Neural crest cell (in vitro differentiated cells): ENCODE results near the gene FCHO2. TPM values are rescaled to one million over a fixed set of nuclear protein-coding genes. Genes with fewer than 3 reads are reported as not detected.

Source experiments
- DNase-seq: peaks from one replicate; pipeline ENCODE4 v3.0.0; 2021; ENCODE audit warnings: low read depth, mixed read lengths, low spot score
- H3K27ac Mint-ChIP-seq: one replicate; pipeline ENCODE4 v1.8.0; 2021; ENCODE audit warnings: mild to moderate bottlenecking, mixed read lengths; ENCODE audit not compliant: unreplicated experiment
- H3K27me3 Mint-ChIP-seq: 2 replicates; pipeline ENCODE4 v1.8.0; 2021; ENCODE audit warnings: low read depth, mild to moderate bottlenecking, mixed read lengths
- H3K36me3 Mint-ChIP-seq: 2 replicates; pipeline ENCODE4 v1.8.0; 2021; ENCODE audit warnings: low read depth, mild to moderate bottlenecking, mixed read lengths
- H3K4me1 Mint-ChIP-seq: 2 replicates; pipeline ENCODE4 v1.8.0; 2021; ENCODE audit warnings: mixed read lengths
- H3K4me3 Mint-ChIP-seq: one replicate; pipeline ENCODE4 v1.8.0; 2021; ENCODE audit warnings: mild to moderate bottlenecking, mixed read lengths
- H3K9me3 Mint-ChIP-seq: 2 replicates; pipeline ENCODE4 v1.8.0; 2021; ENCODE audit warnings: mixed read lengths
- CTCF ChIP-seq: fragments of 200-600 bp; sonication (generic); conservative IDR thresholded peaks from 2 replicates; pipeline ENCODE4 v1.5.0; 2021; ENCODE audit warnings: antibody characterized with exemption, mild to moderate bottlenecking
- total RNA-seq: library from RNA; stranded (reverse); gene quantifications from 2 replicates; pipeline ENCODE4 v1.2.1, GENCODE V29; 2021

The FCHO2 gene
- total RNA-seq, 1 donor from 2014 or later, result 11.1 TPM

- Mint-ChIP-seq H3K4me3 (no peak overlapping the region), H3K27me3 (no peaks in the 10 kb centered on the region), H3K36me3 (no peaks in the 10 kb centered on the region), H3K9me3 (no peaks in the 10 kb centered on the region), H3K27ac (no peak overlapping the region), H3K4me1 (no peaks in the 10 kb centered on the region)
- TF ChIP-seq CTCF, result no peak
- no peak for DNase-seq
Measured at GRCh38 chr5:73037545-73037944, 81.7 kb downstream of the FCHO2 start.

- Mint-ChIP-seq H3K4me1 (no peaks in the 10 kb centered on the region), H3K4me3 (no peak overlapping the region), H3K9me3 (no peaks in the 10 kb centered on the region), H3K27ac (no peak overlapping the region), H3K36me3 (no peaks in the 10 kb centered on the region), H3K27me3 (no peaks in the 10 kb centered on the region)
- no peak for DNase-seq
- no peak for TF ChIP-seq CTCF
Measured at GRCh38 chr5:73039082-73039481, 83.2 kb downstream of the FCHO2 start.

- no peaks in the 10 kb centered on the region for H3K27me3 Mint-ChIP-seq
- H3K27ac Mint-ChIP-seq, result no peak overlapping the region
- H3K4me1 Mint-ChIP-seq, result no peaks in the 10 kb centered on the region
- no peak for DNase-seq
- no peak overlapping the region for H3K4me3 Mint-ChIP-seq
- no peaks in the 10 kb centered on the region for H3K9me3 Mint-ChIP-seq
- peaks cover 5% of the 10 kb centered on the region for H3K36me3 Mint-ChIP-seq
- no peak for TF ChIP-seq CTCF
Measured at GRCh38 chr5:73042993-73043392, 87.2 kb downstream of the FCHO2 start.

- Mint-ChIP-seq H3K9me3 (no peaks in the 10 kb centered on the region), H3K4me3 (no peak overlapping the region), H3K27ac (no peak overlapping the region), H3K36me3 (peaks cover 5% of the 10 kb centered on the region), H3K27me3 (no peaks in the 10 kb centered on the region), H3K4me1 (no peaks in the 10 kb centered on the region)
- TF ChIP-seq CTCF, result no peak
- DNase-seq, result no peak
Measured at GRCh38 chr5:73044546-73044945, 88.7 kb downstream of the FCHO2 start.

- no peak for TF ChIP-seq CTCF
- Mint-ChIP-seq H3K27me3 (no peaks in the 10 kb centered on the region), H3K4me3 (no peak overlapping the region), H3K9me3 (no peaks in the 10 kb centered on the region), H3K27ac (no peak overlapping the region), H3K36me3 (peaks cover 5% of the 10 kb centered on the region), H3K4me1 (no peaks in the 10 kb centered on the region)
- no peak for DNase-seq
Measured at GRCh38 chr5:73045623-73046022, 89.8 kb downstream of the FCHO2 start.

GRCh38 chr5:73061593-73061992 lies 105.8 kb downstream of the FCHO2 start:
- DNase-seq, result no peak
- no peak for TF ChIP-seq CTCF
- H3K4me3 Mint-ChIP-seq, result no peak overlapping the region
- H3K9me3 Mint-ChIP-seq, result no peaks in the 10 kb centered on the region
- H3K27me3 Mint-ChIP-seq, result no peaks in the 10 kb centered on the region
- H3K4me1 Mint-ChIP-seq, result no peaks in the 10 kb centered on the region
- no peaks in the 10 kb centered on the region for H3K36me3 Mint-ChIP-seq
- H3K27ac Mint-ChIP-seq, result no peak overlapping the region
